Body of pancreas (tissue), 4 donors: ENCODE data around the gene ZMAT3. TPM values are rescaled to one million over a fixed set of nuclear protein-coding genes. Genes with fewer than 3 reads are reported as not detected.
"Not testable (repeated sequence)": the region's sequence is repeated elsewhere in the genome, so short reads cannot be mapped to it uniquely, and the experiment has no call there.

Experiments
- ATAC-seq: fragments of 150-250 bp; one replicate; pipeline ENCODE4 v1.9.1; 2016
- DNase-seq, 4 donors: peaks; one replicate each; pipeline ENCODE4 v3.0.0-alpha.2; 2019
- H3K27ac ChIP-seq, 4 donors: fragments of 200-600 bp; sonication (generic); 1 replicate in 3 of 4; 2 replicates in 1 of 4; pipeline versions ENCODE4 v1.5.1 to v1.6.1; 2016 to 2019; ENCODE audit warnings: mild to moderate bottlenecking in 1 of 4, mixed read lengths in 1 of 4, moderate library complexity in 1 of 4
- H3K27me3 ChIP-seq, 2 donors: fragments of 200-600 bp; sonication (generic); one replicate each; pipeline ENCODE4 v1.6.0; 2016; ENCODE audit warnings: mild to moderate bottlenecking in 1 of 2
- H3K36me3 ChIP-seq, 2 donors: fragments of 200-600 bp; sonication (generic); replicated peaks in 1 of 2; 2 replicates each; pipeline ENCODE4 v1.5.1; 2016; ENCODE audit warnings: low read depth in 2 of 2; ENCODE audit not compliant: insufficient read depth in 1 of 2
- H3K4me1 ChIP-seq: fragments of 200-600 bp; sonication (generic); one replicate; pipeline ENCODE4 v1.6.0; 2016
- H3K4me3 ChIP-seq, 2 donors: fragments of 200-600 bp; sonication (generic); 1 replicate in 1 of 2; 2 replicates in 1 of 2; pipeline ENCODE4 v1.5.1; 2016 to 2019
- H3K9me3 ChIP-seq, 3 donors: fragments of 200-600 bp; sonication (generic); 1 replicate in 2 of 3; 2 replicates in 1 of 3; pipeline ENCODE4 v1.5.1; 2016
- POLR2A ChIP-seq, 3 donors: fragments of 450-650 bp; IDR thresholded peaks; one replicate each; pipeline ENCODE4 v1.6.1; 2016; ENCODE audit warnings: antibody characterized with exemption in 3 of 3, mild to moderate bottlenecking in 2 of 3
- WGBS, 2 donors: methylation state at CpG; one replicate each; pipeline ENCODE4 v1.1.5; 2017; 5-methylcytosine and 5-hydroxymethylcytosine counted together
- intact Hi-C: fragments of 100-400 bp; cut with DNase I; formaldehyde crosslinking; loops from one replicate; pipeline ENCODE4 v1.15.1; 2023
- total RNA-seq, 2 donors: library from RNA; depleted of rRNA; stranded (reverse); fragments of >200 nt; gene quantifications; one replicate each; pipeline ENCODE4 v1.1.0, GENCODE V29; 2016
- TF ChIP-seq, protein P1 (sequence below), 7 experiments: fragments of 450-650 bp in 4 of 7; fragments of 200-600 bp in 3 of 7; sonication (generic) in 3 of 7; IDR thresholded peaks; one replicate each; pipeline ENCODE4 v1.5.1; 2016 to 2019; ENCODE audit warnings: antibody characterized with exemption in 7 of 7

Gene ZMAT3
- total RNA-seq, 2 donors from 2014 or later = 6.6 to 9.3 TPM

DNA sequence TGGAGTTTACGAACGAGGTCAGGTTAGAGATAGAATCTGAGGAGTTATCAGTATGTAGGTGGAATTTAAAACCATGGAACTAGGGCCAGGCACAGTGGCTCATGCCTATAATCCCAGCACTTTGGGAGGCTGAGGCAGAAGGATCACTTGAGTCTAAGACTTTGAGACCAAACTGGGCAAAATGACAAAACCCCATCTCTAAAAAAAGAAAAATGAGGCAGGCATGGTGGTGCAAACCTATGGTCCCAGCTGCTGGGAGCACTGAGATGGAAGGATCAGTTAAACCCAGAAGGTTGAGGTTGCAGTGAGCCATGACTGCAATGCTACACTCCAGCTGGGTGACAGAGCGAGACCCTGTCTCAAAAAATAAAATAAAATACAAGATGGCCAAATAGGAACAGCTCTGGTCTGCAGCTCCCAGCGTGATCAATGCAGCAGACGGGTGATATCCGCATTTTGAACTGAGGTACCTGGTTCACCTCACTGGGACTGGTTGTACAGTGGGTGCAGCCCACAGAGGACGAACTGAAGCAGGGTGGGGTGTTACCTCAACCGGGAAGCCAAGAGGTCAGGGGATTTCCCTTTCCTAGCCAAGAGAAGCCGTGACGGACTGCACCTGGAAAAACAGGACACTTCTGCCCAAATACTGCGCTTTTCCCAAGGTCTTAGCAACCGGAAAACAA is 33.3 kb downstream of the ZMAT3 start:
- 86 to 92% methylated on average over 12 of the region's 12 CpGs for WGBS, 2 donors
- H3K27ac ChIP-seq = no peak overlapping the region
- intact Hi-C loops = no loop called here
- no peaks in the 10 kb centered on the region for H3K36me3 ChIP-seq
- H3K4me3 ChIP-seq = no peak overlapping the region
- no peak for ATAC-seq
- no peaks in the 10 kb centered on the region for H3K4me1 ChIP-seq
- DNase-seq = no peak
- TF ChIP-seq, protein P1, sequence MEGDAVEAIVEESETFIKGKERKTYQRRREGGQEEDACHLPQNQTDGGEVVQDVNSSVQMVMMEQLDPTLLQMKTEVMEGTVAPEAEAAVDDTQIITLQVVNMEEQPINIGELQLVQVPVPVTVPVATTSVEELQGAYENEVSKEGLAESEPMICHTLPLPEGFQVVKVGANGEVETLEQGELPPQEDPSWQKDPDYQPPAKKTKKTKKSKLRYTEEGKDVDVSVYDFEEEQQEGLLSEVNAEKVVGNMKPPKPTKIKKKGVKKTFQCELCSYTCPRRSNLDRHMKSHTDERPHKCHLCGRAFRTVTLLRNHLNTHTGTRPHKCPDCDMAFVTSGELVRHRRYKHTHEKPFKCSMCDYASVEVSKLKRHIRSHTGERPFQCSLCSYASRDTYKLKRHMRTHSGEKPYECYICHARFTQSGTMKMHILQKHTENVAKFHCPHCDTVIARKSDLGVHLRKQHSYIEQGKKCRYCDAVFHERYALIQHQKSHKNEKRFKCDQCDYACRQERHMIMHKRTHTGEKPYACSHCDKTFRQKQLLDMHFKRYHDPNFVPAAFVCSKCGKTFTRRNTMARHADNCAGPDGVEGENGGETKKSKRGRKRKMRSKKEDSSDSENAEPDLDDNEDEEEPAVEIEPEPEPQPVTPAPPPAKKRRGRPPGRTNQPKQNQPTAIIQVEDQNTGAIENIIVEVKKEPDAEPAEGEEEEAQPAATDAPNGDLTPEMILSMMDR (IDR thresholded peaks at IDR 0.05) = no peak
- TF ChIP-seq POLR2A (IDR thresholded peaks at IDR 0.05) = no peak
- H3K9me3 ChIP-seq = no peaks in the 10 kb centered on the region
- H3K27me3 ChIP-seq = no peaks in the 10 kb centered on the region

DNA sequence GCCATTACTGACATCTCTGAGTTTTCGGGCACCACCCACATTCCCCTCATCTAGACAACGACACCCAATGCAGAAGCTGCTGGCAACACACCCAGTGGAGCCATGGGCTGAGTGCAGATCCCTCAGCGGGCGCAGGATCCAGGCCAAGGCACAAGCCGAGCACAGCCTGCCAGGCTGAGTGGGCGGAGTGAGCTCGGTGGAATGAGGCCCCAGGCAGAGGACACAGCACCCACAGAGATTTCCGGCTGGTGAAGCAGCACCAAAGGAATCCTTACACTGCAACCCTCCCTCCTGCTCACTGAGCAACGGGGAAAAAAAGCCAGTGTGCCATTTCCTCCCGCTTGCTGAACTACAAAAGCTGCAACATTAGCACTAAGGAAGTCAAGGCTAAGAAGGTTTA is 34.3 kb downstream of the ZMAT3 start:
- Histone ChIP-seq H3K9me3 (no peaks in the 10 kb centered on the region), H3K36me3 (no peaks in the 10 kb centered on the region), H3K27ac (no peak overlapping the region), H3K4me1 (no peaks in the 10 kb centered on the region), H3K27me3 (no peaks in the 10 kb centered on the region), H3K4me3 (no peak overlapping the region)
- WGBS, 2 donors = 79 to 92% methylated on average over 10 of the region's 10 CpGs
- TF ChIP-seq, protein P1 (IDR thresholded peaks at IDR 0.05) = no peak
- TF ChIP-seq POLR2A (IDR thresholded peaks at IDR 0.05) = no peak
- DNase-seq (no peak), ATAC-seq (no peak)
- intact Hi-C loops = no loop called here

DNA sequence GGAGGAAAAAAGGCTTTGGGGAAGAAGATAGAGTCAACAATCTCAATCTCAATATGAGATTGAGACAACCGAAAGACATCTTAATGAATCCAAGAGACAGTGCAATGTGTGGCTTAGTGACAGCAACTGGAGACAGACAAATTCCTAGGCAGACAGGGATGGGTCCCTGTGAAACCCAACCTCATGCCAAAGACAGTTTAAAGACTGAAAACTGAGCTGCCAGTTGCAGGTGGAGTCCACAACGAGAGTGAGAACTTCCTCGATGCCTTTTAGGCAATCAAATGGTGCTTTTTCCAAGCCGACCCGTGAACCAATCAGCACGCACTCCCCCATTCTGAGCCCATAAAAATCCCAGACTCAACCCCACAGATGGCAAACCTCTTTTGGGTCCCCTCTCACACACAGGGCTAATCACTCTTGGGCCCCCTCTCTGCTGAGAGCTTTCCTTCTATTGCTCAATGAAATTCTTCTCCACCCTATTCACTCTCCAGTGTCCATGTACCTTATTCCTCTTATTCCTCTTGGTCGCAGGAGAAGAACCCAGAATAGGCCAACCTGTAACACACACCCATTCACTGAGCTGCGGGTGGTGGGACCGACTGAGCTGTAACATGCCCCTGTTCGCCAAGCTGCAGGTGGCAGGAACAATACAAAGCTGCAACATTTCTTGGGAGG is 34.8 kb downstream of the ZMAT3 start:
- no peaks in the 10 kb centered on the region for H3K36me3 ChIP-seq
- H3K4me3 ChIP-seq = no peak overlapping the region
- ATAC-seq (no peak), DNase-seq (no peak)
- no peaks in the 10 kb centered on the region for H3K4me1 ChIP-seq
- no peak overlapping the region for H3K27ac ChIP-seq
- WGBS, 2 donors = 92 to 94% methylated on average over 10 of the region's 10 CpGs
- H3K9me3 ChIP-seq = no peaks in the 10 kb centered on the region
- no peak for TF ChIP-seq POLR2A (IDR thresholded peaks at IDR 0.05)
- TF ChIP-seq, protein P1 (IDR thresholded peaks at IDR 0.05) = no peak
- no peaks in the 10 kb centered on the region for H3K27me3 ChIP-seq
- intact Hi-C loops = no loop called here

DNA sequence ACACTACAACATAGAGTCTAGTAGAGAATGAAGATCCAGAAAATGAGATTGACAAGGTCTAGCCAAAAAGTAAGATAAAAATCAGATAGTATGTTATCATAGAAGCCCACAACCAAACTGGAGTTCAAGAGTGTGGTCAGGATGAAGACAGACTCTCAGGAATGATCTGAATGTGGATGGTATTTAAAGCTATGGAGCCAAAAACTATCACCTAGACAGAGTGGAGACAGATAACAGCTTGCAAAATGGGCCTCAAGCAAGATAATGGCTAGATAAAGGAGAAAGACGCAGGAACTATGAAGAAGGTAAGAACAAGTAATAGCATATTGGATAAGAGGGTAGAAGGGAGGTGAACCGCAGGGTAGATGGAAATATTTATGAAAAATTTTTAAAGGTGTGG is 35.4 kb downstream of the ZMAT3 start:
- intact Hi-C loops = no loop called here
- no peaks in the 10 kb centered on the region for H3K9me3 ChIP-seq
- WGBS, 2 donors = 90 to 97% methylated on average over 2 of the region's 2 CpGs
- TF ChIP-seq POLR2A (IDR thresholded peaks at IDR 0.05) = no peak
- TF ChIP-seq, protein P1 (IDR thresholded peaks at IDR 0.05) = no peak
- no peaks in the 10 kb centered on the region for H3K36me3 ChIP-seq
- H3K4me3 ChIP-seq = no peak overlapping the region
- no peaks in the 10 kb centered on the region for H3K27me3 ChIP-seq
- DNase-seq (no peak), ATAC-seq (no peak)
- H3K4me1 ChIP-seq = no peaks in the 10 kb centered on the region
- no peak overlapping the region for H3K27ac ChIP-seq

DNA sequence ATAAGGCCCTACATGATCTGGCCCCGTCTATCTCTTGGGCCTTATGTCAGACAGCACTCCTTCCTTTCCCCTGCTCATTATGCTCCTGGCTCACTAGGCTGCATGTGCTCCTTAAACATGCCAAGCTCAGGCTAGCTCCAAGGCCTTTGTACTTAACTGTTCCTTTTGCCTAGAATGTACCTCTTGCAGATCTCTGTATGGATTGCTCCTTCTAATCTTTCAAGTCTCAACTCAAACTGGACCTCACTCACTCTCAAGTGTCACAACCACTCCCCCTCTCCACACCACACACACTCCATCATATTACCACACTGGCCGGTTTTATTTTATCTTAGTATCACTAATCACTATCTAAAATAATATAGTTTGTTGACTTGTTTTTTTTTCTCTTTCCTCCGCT is 36.4 kb downstream of the ZMAT3 start:
- Histone ChIP-seq H3K4me1 (no peaks in the 10 kb centered on the region), H3K4me3 (no peak overlapping the region)

DNA sequence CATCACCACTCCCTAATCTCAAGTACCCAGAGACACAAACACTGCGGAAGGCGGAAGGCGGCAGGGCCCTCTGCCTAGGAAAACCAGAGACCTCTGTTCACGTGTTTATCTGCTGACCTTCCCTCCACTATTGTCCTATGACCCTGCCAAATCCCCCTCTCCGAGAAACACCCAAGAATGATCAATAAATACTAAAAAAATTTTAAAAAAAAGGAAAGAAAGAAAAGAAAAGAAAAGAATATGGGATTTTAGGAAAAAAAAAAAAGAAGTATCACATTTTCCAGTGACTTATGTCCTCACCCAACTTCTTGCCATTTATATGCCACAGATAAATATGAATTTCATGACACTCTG is 38.3 kb downstream of the ZMAT3 start:
- H3K27me3 ChIP-seq, intact Hi-C loops: not testable (repeated sequence)

More for the DNA sequence above, 36.4 kb downstream of the ZMAT3 start:
- 81 to 83% methylated on average over 3 of the region's 3 CpGs for WGBS, 2 donors
- intact Hi-C loops = no loop called here
- no peaks in the 10 kb centered on the region for H3K27me3 ChIP-seq
- TF ChIP-seq POLR2A (IDR thresholded peaks at IDR 0.05) = no peak
- TF ChIP-seq, protein P1 (IDR thresholded peaks at IDR 0.05) = no peak
- no peaks in the 10 kb centered on the region for H3K36me3 ChIP-seq
- DNase-seq = no peak
- no peak for ATAC-seq
- H3K27ac ChIP-seq = no peak overlapping the region
- no peaks in the 10 kb centered on the region for H3K9me3 ChIP-seq

More for the DNA sequence above, 38.3 kb downstream of the ZMAT3 start:
- H3K4me3 ChIP-seq, H3K27ac ChIP-seq, ATAC-seq, H3K9me3 ChIP-seq, H3K4me1 ChIP-seq, H3K36me3 ChIP-seq, DNase-seq: not testable (repeated sequence)
- WGBS, 2 donors = 76 to 80% methylated on average over 4 to 5 of the region's 5 CpGs
